Hepatocyte (in vitro differentiated cells): ENCODE measurements around the gene C1orf53. TPM values are rescaled to one million over a fixed set of nuclear protein-coding genes. Genes with fewer than 3 reads are reported as not detected.

Source experiments
- DNase-seq: peaks from one replicate; pipeline ENCODE4 v3.0.0-alpha.2; 2016; ENCODE audit warnings: low spot score
- H2AFZ ChIP-seq: fragments of 200-600 bp; sonication (generic); 2 replicates; pipeline ENCODE4 v1.6.0; 2016; ENCODE audit warnings: antibody characterized with exemption, mild to moderate bottlenecking
- H3K27ac ChIP-seq: fragments of 200-600 bp; sonication (generic); 2 replicates; pipeline ENCODE4 v1.5.1; 2016; ENCODE audit warnings: mild to moderate bottlenecking
- H3K27me3 ChIP-seq: fragments of 200-600 bp; sonication (generic); 2 replicates; pipeline ENCODE4 v1.6.1; 2016
- H3K36me3 ChIP-seq: fragments of 200-600 bp; sonication (generic); replicated peaks from 2 replicates; pipeline ENCODE4 v1.5.1; 2016; ENCODE audit warnings: low read depth; ENCODE audit not compliant: insufficient read depth
- H3K4me1 ChIP-seq: fragments of 200-600 bp; sonication (generic); 2 replicates; pipeline ENCODE4 v1.5.1; 2016; ENCODE audit warnings: mild to moderate bottlenecking, moderate library complexity; ENCODE audit not compliant: insufficient read depth
- H3K4me2 ChIP-seq: fragments of 200-600 bp; sonication (generic); 2 replicates; pipeline ENCODE4 v1.6.0; 2016
- H3K4me3 ChIP-seq: fragments of 200-600 bp; sonication (generic); 2 replicates; pipeline ENCODE4 v1.5.1; 2016; ENCODE audit warnings: mild to moderate bottlenecking
- H3K79me2 ChIP-seq: fragments of 200-600 bp; sonication (generic); 2 replicates; pipeline ENCODE4 v1.6.0; 2017; ENCODE audit warnings: mild to moderate bottlenecking
- H3K9me2 ChIP-seq: fragments of 200-600 bp; sonication (generic); replicated peaks from 2 replicates; pipeline ENCODE4 v1.6.0; 2017; ENCODE audit warnings: mild to moderate bottlenecking; ENCODE audit not compliant: insufficient read depth
- H3K9me3 ChIP-seq: fragments of 200-600 bp; sonication (generic); 2 replicates; pipeline ENCODE4 v1.5.1; 2016; ENCODE audit warnings: low read depth, mild to moderate bottlenecking
- H4K20me1 ChIP-seq: fragments of 200-600 bp; sonication (generic); 2 replicates; pipeline ENCODE4 v1.6.0; 2016; ENCODE audit warnings: mild to moderate bottlenecking; ENCODE audit not compliant: insufficient read depth, poor library complexity, severe bottlenecking
- CTCF ChIP-seq: fragments of 200-600 bp; sonication (generic); IDR thresholded peaks from 2 replicates; pipeline ENCODE4 v1.5.1; 2016; ENCODE audit warnings: antibody characterized with exemption, mild to moderate bottlenecking; ENCODE audit not compliant: poor library complexity
- EZH2 ChIP-seq: fragments of 200-600 bp; sonication (generic); IDR thresholded peaks from 2 replicates; pipeline ENCODE4 v1.6.1; 2016; ENCODE audit warnings: antibody characterized with exemption, mild to moderate bottlenecking, borderline replicate concordance
- EZH2phosphoT487 ChIP-seq: fragments of 200-600 bp; sonication (generic); IDR thresholded peaks from one replicate; pipeline ENCODE4 v1.6.1; 2018; ENCODE audit warnings: antibody characterized with exemption, mild to moderate bottlenecking, low read depth, moderate library complexity; ENCODE audit not compliant: unreplicated experiment, severe bottlenecking
- WGBS: methylation state at CpG from one replicate; pipeline ENCODE4 v1.1.6; 2016; ENCODE audit warnings: low lambda C conversion rate; ENCODE audit errors: missing lambda C conversion rate; 5-methylcytosine and 5-hydroxymethylcytosine counted together
- polyA plus RNA-seq: library from polyadenylated mRNA; unstranded; fragments of >200 nt; fragmentation: Nextera tagmentation; extraction: Ambion mirVana; gene quantifications from 2 replicates; pipeline ENCODE4 v1.2.1, GENCODE V29; 2016
- total RNA-seq: library from RNA; depleted of rRNA; stranded (reverse); fragments of >200 nt; gene quantifications from 2 replicates; pipeline ENCODE4 v1.2.3, GENCODE V29; 2014

Gene C1orf53
- total and polyA plus RNA-seq, 2 experiments from 2014 or later: 9.0 to 15.7 TPM

- WGBS: 65% methylated on average over 4 of the region's 4 CpGs
- H3K79me2 ChIP-seq: no peaks in the 10 kb centered on the region
- H2AFZ ChIP-seq: no peak overlapping the region
- no peak overlapping the region for H3K4me3 ChIP-seq
- H3K36me3 ChIP-seq: no peaks in the 10 kb centered on the region
- DNase-seq: no peak
- H3K27me3 ChIP-seq: no peaks in the 10 kb centered on the region
- TF ChIP-seq EZH2phosphoT487 (no peak), EZH2 (no peak), CTCF (no peak)
- no peak overlapping the region for H3K4me2 ChIP-seq
- H3K9me2 ChIP-seq: no peaks in the 10 kb centered on the region
- no peaks in the 10 kb centered on the region for H3K9me3 ChIP-seq
- H4K20me1 ChIP-seq: no peaks in the 10 kb centered on the region
- H3K4me1 ChIP-seq: no peaks in the 10 kb centered on the region
- H3K27ac ChIP-seq: no peak overlapping the region
Measured at GRCh38 chr1:197955486-197956394, 53.3 kb downstream of the C1orf53 start.

Other genes with a start within 250 kb of the C1orf53 start
- gene DENND1B, start 127.2 kb upstream of the C1orf53 start, total RNA-seq: 17.9 and 18.6 TPM in 2 replicates
- gene DENND1B, start 127.2 kb upstream of the C1orf53 start, polyA plus RNA-seq: 3.7 and 9.7 TPM in 2 replicates
- not detected in 2 replicates for gene LHX9, start 14.7 kb downstream of the C1orf53 start, total RNA-seq
- 0.34 TPM in 1 of 2 replicates, not detected in the other for gene LHX9, start 14.7 kb downstream of the C1orf53 start, polyA plus RNA-seq